WTC11 (cell line): ENCODE results near the gene KCNN1. TPM values are rescaled to one million over a fixed set of nuclear protein-coding genes. Genes with fewer than 3 reads are reported as not detected.

Experiments
- ATAC-seq: fragments of 200-7000 bp; cut with Tn5 transposase; 2 replicates; pipeline ENCODE4 v1.10.0; 2021; ENCODE audit warnings: mild to moderate bottlenecking, moderate library complexity
- CTCF ChIA-PET: fragments of 300-600 bp; sonication (Branson Sonifier 250); formaldehyde crosslinking; loops from one replicate; lab custom pipeline; 2021; ENCODE audit warnings: antibody characterized with exemption; lab: Charles Lee
- POLR2A ChIA-PET: fragments of 350-600 bp; sonication (Branson Sonifier 250); formaldehyde crosslinking; loops from one replicate; lab custom pipeline; 2021; ENCODE audit warnings: antibody characterized with exemption; lab: Charles Lee
- DNase-seq: peaks from one replicate; pipeline ENCODE4 v3.0.0; 2021; ENCODE audit warnings: low spot score
- H3K27ac Mint-ChIP-seq: 2 replicates; pipeline ENCODE4 v1.8.0; 2021; ENCODE audit warnings: mixed read lengths
- H3K27me3 Mint-ChIP-seq: 2 replicates; pipeline ENCODE4 v1.8.0; 2021; ENCODE audit warnings: low read depth, mild to moderate bottlenecking, moderate library complexity, mixed read lengths
- H3K36me3 Mint-ChIP-seq: 2 replicates; pipeline ENCODE4 v1.8.0; 2021; ENCODE audit warnings: mixed read lengths
- H3K4me1 Mint-ChIP-seq: 2 replicates; pipeline ENCODE4 v1.8.0; 2022; ENCODE audit warnings: mixed read lengths
- H3K4me3 Mint-ChIP-seq: 2 replicates; pipeline ENCODE4 v1.8.0; 2021; ENCODE audit warnings: mild to moderate bottlenecking, moderate library complexity, mixed read lengths
- H3K9me3 Mint-ChIP-seq: 2 replicates; pipeline ENCODE4 v1.8.0; 2021; ENCODE audit warnings: mixed read lengths
- ATF1 ChIP-seq: sonication (generic); formaldehyde crosslinking; IDR thresholded peaks from 2 replicates; pipeline ENCODE4 v1.8.1; 2023; ENCODE audit warnings: mild to moderate bottlenecking, moderate library complexity, missing genetic modification reagents
- CREB1 ChIP-seq: sonication (generic); formaldehyde crosslinking; IDR thresholded peaks from 2 replicates; pipeline ENCODE4 v1.8.0; 2023; ENCODE audit warnings: mild to moderate bottlenecking, missing genetic modification reagents
- CREM ChIP-seq: sonication (generic); formaldehyde crosslinking; IDR thresholded peaks from 2 replicates; pipeline ENCODE4 v1.8.1; 2022; ENCODE audit warnings: mild to moderate bottlenecking, missing genetic modification reagents, moderate library complexity
- CTCF ChIP-seq: fragments of 200-600 bp; IDR thresholded peaks from 2 replicates; pipeline ENCODE4 v1.8.0; 2022; ENCODE audit warnings: antibody characterized with exemption
- ETV6 ChIP-seq: sonication (generic); formaldehyde crosslinking; IDR thresholded peaks from 2 replicates; pipeline ENCODE4 v1.8.1; 2022; ENCODE audit warnings: mild to moderate bottlenecking, missing genetic modification reagents
- FOXK1 ChIP-seq: sonication (generic); formaldehyde crosslinking; IDR thresholded peaks from 2 replicates; pipeline ENCODE4 v1.8.0; 2022; ENCODE audit warnings: mild to moderate bottlenecking, moderate library complexity, missing genetic modification reagents
- FOXP4 ChIP-seq: sonication (generic); formaldehyde crosslinking; IDR thresholded peaks from 2 replicates; pipeline ENCODE4 v1.8.0; 2022; ENCODE audit warnings: mild to moderate bottlenecking, missing genetic modification reagents
- GABPB1 ChIP-seq: sonication (generic); formaldehyde crosslinking; IDR thresholded peaks from 2 replicates; pipeline ENCODE4 v1.8.1; 2023; ENCODE audit warnings: mild to moderate bottlenecking, missing genetic modification reagents
- HMGA2 ChIP-seq: fragments of 250-450 bp; sonication (Bioruptor Pico); IDR thresholded peaks from 2 replicates; pipeline ENCODE4 v1.4.0; 2021; ENCODE audit warnings: mild to moderate bottlenecking, moderate library complexity
- IRF2 ChIP-seq: sonication (generic); formaldehyde crosslinking; IDR thresholded peaks from 2 replicates; pipeline ENCODE4 v1.8.0; 2022; ENCODE audit warnings: low read depth, missing genetic modification reagents, borderline replicate concordance
- JUN ChIP-seq: sonication (generic); formaldehyde crosslinking; IDR thresholded peaks from 2 replicates; pipeline ENCODE4 v1.8.0; 2023; ENCODE audit warnings: mild to moderate bottlenecking, missing genetic modification reagents
- MXD4 ChIP-seq: fragments of 250-450 bp; sonication (Bioruptor Pico); IDR thresholded peaks from 2 replicates; pipeline ENCODE4 v1.8.0; 2021; ENCODE audit warnings: mild to moderate bottlenecking, moderate library complexity, borderline replicate concordance
- MYBL2 ChIP-seq: sonication (generic); formaldehyde crosslinking; IDR thresholded peaks from 2 replicates; pipeline ENCODE4 v1.8.1; 2023; ENCODE audit warnings: mild to moderate bottlenecking, moderate library complexity, missing genetic modification reagents
- NFATC4 ChIP-seq: fragments of 250-450 bp; sonication (Bioruptor Pico); IDR thresholded peaks from 2 replicates; pipeline ENCODE4 v1.9.0; 2021; ENCODE audit warnings: mild to moderate bottlenecking
- PREB ChIP-seq: sonication (generic); formaldehyde crosslinking; IDR thresholded peaks from 2 replicates; pipeline ENCODE4 v1.8.1; 2022; ENCODE audit warnings: mild to moderate bottlenecking, missing genetic modification reagents, moderate library complexity, borderline replicate concordance
- SMAD3 ChIP-seq: sonication (generic); formaldehyde crosslinking; IDR thresholded peaks from 2 replicates; pipeline ENCODE4 v1.8.0; 2022; ENCODE audit warnings: missing genetic modification reagents, mild to moderate bottlenecking, borderline replicate concordance
- SP1 ChIP-seq: sonication (generic); formaldehyde crosslinking; conservative IDR thresholded peaks from 2 replicates; pipeline ENCODE4 v1.8.1; 2022; ENCODE audit warnings: missing genetic modification reagents
- USF1 ChIP-seq: sonication (generic); formaldehyde crosslinking; IDR thresholded peaks from 2 replicates; pipeline ENCODE4 v1.8.0; 2022; ENCODE audit warnings: mild to moderate bottlenecking, missing genetic modification reagents
- USF2 ChIP-seq: sonication (generic); formaldehyde crosslinking; IDR thresholded peaks from 2 replicates; pipeline ENCODE4 v1.8.1; 2023; ENCODE audit warnings: mild to moderate bottlenecking, missing genetic modification reagents, moderate library complexity
- ZNF396 ChIP-seq: fragments of 250-450 bp; sonication (Bioruptor Pico); IDR thresholded peaks from 2 replicates; pipeline ENCODE4 v1.8.0; 2021; ENCODE audit warnings: mild to moderate bottlenecking, moderate library complexity, borderline replicate concordance
- total RNA-seq: library from RNA; stranded (reverse); gene quantifications from 3 replicates; pipeline ENCODE4 v1.2.3, GENCODE V29; 2021
- TF ChIP-seq, protein P1 (sequence below): sonication (generic); formaldehyde crosslinking; IDR thresholded peaks from 2 replicates; pipeline ENCODE4 v1.8.1; 2022; ENCODE audit warnings: mild to moderate bottlenecking, moderate library complexity, missing genetic modification reagents
- TF ChIP-seq, protein P2 (sequence below): fragments of 250-450 bp; sonication (Bioruptor Pico); IDR thresholded peaks from 2 replicates; pipeline ENCODE4 v2.1.2; 2022; ENCODE audit warnings: mild to moderate bottlenecking, moderate library complexity
- TF ChIP-seq, protein P3 (sequence below): sonication (generic); formaldehyde crosslinking; IDR thresholded peaks from 2 replicates; pipeline ENCODE4 v1.8.1; 2023; ENCODE audit warnings: mild to moderate bottlenecking, missing genetic modification reagents
- TF ChIP-seq, protein P4 (sequence below): fragments of 250-450 bp; sonication (Bioruptor Pico); IDR thresholded peaks from 2 replicates; pipeline ENCODE4 v1.8.0; 2021; ENCODE audit warnings: mild to moderate bottlenecking

The KCNN1 gene
- total RNA-seq, 1 experiment from 2014 or later, result 15.3 TPM

DNA sequence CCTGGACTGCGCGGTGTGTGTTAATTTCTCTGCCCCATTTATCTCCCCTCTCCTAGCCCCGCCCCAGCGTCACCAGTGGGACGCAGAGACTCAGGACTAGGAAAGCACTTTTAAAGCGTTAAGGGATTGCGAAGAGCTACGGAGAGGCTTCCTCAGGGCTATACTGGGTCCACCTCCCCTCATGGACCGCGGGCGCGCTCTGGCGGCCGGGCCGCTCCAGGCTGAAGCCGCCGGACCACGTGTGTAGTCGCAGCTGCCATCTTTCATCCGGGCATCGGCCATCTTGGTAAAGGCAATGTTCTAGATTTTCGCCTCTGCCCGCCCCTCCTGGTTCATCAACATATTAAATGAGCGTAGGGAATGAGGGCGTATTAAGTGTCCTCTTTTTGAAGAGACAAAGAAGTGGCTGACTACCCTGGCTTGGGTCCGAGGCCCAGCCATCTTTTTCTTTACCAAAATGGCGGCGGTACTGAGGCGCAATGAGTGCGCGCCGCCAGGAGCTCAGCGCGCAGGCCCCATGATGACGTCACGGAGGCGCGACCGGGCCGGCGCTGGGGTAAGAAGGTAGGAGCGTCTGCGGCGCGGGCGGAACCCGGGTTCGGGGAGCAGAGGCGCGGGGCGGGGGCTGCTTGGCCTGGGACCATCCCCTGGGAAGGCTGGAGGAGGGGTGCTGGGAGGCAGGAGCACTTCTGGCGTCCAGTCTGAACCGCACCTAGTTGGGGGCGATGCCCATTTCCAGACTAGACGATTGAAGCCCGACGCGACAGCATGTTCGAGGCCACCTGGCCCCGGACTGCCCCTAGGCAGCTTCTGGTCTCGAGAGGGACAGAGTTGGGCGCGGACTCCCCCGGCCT is 34.2 kb upstream of the KCNN1 start, which contains the start of gene CCDC124:
Gene CCDC124 (plus strand): TSS at position 531 of the 854 bp plus-strand sequence. CDS start 3,406 bp downstream, outside the sequence.
- CTCF ChIA-PET, result interaction anchor here (0.6 to 10.5 kb wide), 45 partner anchors 11 to 436 kb away, joined by 3 to 201 read pairs (median 5); partner anchors contain the start of genes ARRDC2, KCNN1, PIK3R2 and RPL18A
- TF ChIP-seq MYBL2 (CRISPR knock-in tag), result no peak
- TF ChIP-seq ATF1 (CRISPR knock-in tag), result peak; percentile 88; the same call in 1 of the 2 replicates
- no peak for TF ChIP-seq IRF2 (CRISPR knock-in tag)
- TF ChIP-seq USF2 (CRISPR knock-in tag), result peak; percentile 93
- 0 out of 2 replicates have a peak, but pooled peaks have one; percentile 61 for TF ChIP-seq SMAD3
- no peak for TF ChIP-seq HMGA2 (CRISPR knock-in tag)
- peak; percentile 47; the same call in 1 of the 2 replicates for TF ChIP-seq ZNF396 (CRISPR knock-in tag)
- peak; percentile 89 for TF ChIP-seq ETV6 (CRISPR knock-in tag)
- peak; percentile 69; the same call in 1 of the 2 replicates for TF ChIP-seq NFATC4 (CRISPR knock-in tag)
- TF ChIP-seq MXD4 (CRISPR knock-in tag), result 0 out of 2 replicates have a peak, but pooled peaks have one; percentile 71
- peak; percentile 95 for TF ChIP-seq USF1 (CRISPR knock-in tag)
- TF ChIP-seq CREB1, result 0 out of 2 replicates have a peak, but pooled peaks have one; percentile 73
- TF ChIP-seq SP1 (CRISPR knock-in tag), result peak; percentile 64
- TF ChIP-seq, protein P1, sequence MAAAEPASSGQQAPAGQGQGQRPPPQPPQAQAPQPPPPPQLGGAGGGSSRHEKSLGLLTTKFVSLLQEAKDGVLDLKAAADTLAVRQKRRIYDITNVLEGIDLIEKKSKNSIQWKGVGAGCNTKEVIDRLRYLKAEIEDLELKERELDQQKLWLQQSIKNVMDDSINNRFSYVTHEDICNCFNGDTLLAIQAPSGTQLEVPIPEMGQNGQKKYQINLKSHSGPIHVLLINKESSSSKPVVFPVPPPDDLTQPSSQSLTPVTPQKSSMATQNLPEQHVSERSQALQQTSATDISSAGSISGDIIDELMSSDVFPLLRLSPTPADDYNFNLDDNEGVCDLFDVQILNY (CRISPR knock-in tag), result 0 out of 2 replicates have a peak, but pooled peaks have one; percentile 26
- peak; percentile 47; the same call in 1 of the 2 replicates for TF ChIP-seq FOXP4
- TF ChIP-seq CTCF, result peak; percentile 54
- TF ChIP-seq, protein P2, sequence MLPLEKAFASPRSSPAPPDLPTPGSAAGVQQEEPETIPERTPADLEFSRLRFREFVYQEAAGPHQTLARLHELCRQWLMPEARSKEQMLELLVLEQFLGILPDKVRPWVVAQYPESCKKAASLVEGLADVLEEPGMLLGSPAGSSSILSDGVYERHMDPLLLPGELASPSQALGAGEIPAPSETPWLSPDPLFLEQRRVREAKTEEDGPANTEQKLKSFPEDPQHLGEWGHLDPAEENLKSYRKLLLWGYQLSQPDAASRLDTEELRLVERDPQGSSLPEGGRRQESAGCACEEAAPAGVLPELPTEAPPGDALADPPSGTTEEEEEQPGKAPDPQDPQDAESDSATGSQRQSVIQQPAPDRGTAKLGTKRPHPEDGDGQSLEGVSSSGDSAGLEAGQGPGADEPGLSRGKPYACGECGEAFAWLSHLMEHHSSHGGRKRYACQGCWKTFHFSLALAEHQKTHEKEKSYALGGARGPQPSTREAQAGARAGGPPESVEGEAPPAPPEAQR (CRISPR knock-in tag), result no peak
- TF ChIP-seq, protein P3, sequence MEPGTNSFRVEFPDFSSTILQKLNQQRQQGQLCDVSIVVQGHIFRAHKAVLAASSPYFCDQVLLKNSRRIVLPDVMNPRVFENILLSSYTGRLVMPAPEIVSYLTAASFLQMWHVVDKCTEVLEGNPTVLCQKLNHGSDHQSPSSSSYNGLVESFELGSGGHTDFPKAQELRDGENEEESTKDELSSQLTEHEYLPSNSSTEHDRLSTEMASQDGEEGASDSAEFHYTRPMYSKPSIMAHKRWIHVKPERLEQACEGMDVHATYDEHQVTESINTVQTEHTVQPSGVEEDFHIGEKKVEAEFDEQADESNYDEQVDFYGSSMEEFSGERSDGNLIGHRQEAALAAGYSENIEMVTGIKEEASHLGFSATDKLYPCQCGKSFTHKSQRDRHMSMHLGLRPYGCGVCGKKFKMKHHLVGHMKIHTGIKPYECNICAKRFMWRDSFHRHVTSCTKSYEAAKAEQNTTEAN, result peak; percentile 35; the same call in 1 of the 2 replicates
- TF ChIP-seq PREB (CRISPR knock-in tag), result no peak
- TF ChIP-seq, protein P4, sequence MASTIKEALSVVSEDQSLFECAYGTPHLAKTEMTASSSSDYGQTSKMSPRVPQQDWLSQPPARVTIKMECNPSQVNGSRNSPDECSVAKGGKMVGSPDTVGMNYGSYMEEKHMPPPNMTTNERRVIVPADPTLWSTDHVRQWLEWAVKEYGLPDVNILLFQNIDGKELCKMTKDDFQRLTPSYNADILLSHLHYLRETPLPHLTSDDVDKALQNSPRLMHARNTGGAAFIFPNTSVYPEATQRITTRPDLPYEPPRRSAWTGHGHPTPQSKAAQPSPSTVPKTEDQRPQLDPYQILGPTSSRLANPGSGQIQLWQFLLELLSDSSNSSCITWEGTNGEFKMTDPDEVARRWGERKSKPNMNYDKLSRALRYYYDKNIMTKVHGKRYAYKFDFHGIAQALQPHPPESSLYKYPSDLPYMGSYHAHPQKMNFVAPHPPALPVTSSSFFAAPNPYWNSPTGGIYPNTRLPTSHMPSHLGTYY, result 0 out of 2 replicates have a peak, but pooled peaks have one; percentile 24
- TF ChIP-seq GABPB1 (CRISPR knock-in tag), result peak; percentile 10
- TF ChIP-seq JUN, result no peak
- TF ChIP-seq FOXK1 (CRISPR knock-in tag), result 0 out of 2 replicates have a peak, but pooled peaks have one; percentile 45
- TF ChIP-seq CREM (CRISPR knock-in tag), result peak; percentile 99

More for the DNA sequence above, 34.2 kb upstream of the KCNN1 start, which contains the start of gene CCDC124:
- Mint-ChIP-seq H3K36me3 (0 out of 2 replicates have a peak, but pooled peaks cover 2% of the 10 kb centered on the region), H3K4me1 (peaks cover 15% of the 10 kb centered on the region), H3K27me3 (no peaks in the 10 kb centered on the region; the same call in 1 of the 2 replicates), H3K27ac (peak within 1 kb of the TSS; percentile 99), H3K9me3 (no peaks in the 10 kb centered on the region), H3K4me3 (peak within 1 kb of the TSS; percentile 88)
- POLR2A ChIA-PET, result interaction anchor here (0.5 to 2.7 kb wide), 16 partner anchors 10 to 360 kb away, joined by 3 to 41 read pairs (median 6); partner anchors contain the start of genes RPL18A and SLC5A5
- ATAC-seq, result peak; percentile 85
- peak; percentile 94 for DNase-seq
